GM19438 (cell line): Measurements from ENCODE around the gene EHMT1.

Source experiments
- ATAC-seq: cut with Tn5 transposase; IDR thresholded peaks from one replicate; pipeline ENCODE4 v1.9.1; 2021; ENCODE audit warnings: low read depth; ENCODE audit not compliant: unreplicated experiment

The EHMT1 gene

GRCh38 chr9:137670391-137671195, 51.8 kb downstream of the EHMT1 start:
- no peak for ATAC-seq

GRCh38 chr9:137671196-137671538, 52.4 kb downstream of the EHMT1 start:
- no peak for ATAC-seq

GRCh38 chr9:137671721-137672120, 52.9 kb downstream of the EHMT1 start:
- ATAC-seq: no peak

- peak; percentile 84 for ATAC-seq
These were observed 54.3 kb downstream of the EHMT1 start for GRCh38 chr9:137672907-137673791.

GRCh38 chr9:137673886-137674285, 55.1 kb downstream of the EHMT1 start:
- ATAC-seq: no peak

GRCh38 chr9:137674307-137674975, 55.6 kb downstream of the EHMT1 start:
- no peak for ATAC-seq

GRCh38 chr9:137674976-137675320, 56.1 kb downstream of the EHMT1 start:
- no peak for ATAC-seq

- no peak for ATAC-seq
These were observed 58.2 kb downstream of the EHMT1 start for GRCh38 chr9:137676998-137677397.

- ATAC-seq: no peak
These were observed 59.4 kb downstream of the EHMT1 start for GRCh38 chr9:137678202-137678601.

GRCh38 chr9:137679249-137679648, 60.4 kb downstream of the EHMT1 start:
- no peak for ATAC-seq

- no peak for ATAC-seq
These were observed 61.0 kb downstream of the EHMT1 start for GRCh38 chr9:137679695-137680305.

GRCh38 chr9:137680444-137681358, 61.9 kb downstream of the EHMT1 start:
- ATAC-seq: no peak

GRCh38 chr9:137682428-137683105, 63.8 kb downstream of the EHMT1 start:
- no peak for ATAC-seq

- ATAC-seq: no peak
These were observed 64.6 kb downstream of the EHMT1 start for GRCh38 chr9:137683262-137683864.

GRCh38 chr9:137685035-137685740, 66.4 kb downstream of the EHMT1 start:
- no peak for ATAC-seq

- no peak for ATAC-seq
These were observed 67.1 kb downstream of the EHMT1 start for GRCh38 chr9:137685741-137686420.

- no peak for ATAC-seq
These were observed 69.5 kb downstream of the EHMT1 start for GRCh38 chr9:137688261-137688660.

- no peak for ATAC-seq
These were observed 69.9 kb downstream of the EHMT1 start for GRCh38 chr9:137688725-137689124.
